GM12801 (cell line): Measurements from ENCODE around the gene TOP1.

Source experiments
- TF ChIP-seq, protein P1 (sequence below): IDR thresholded peaks from one replicate; pipeline ENCODE4 v1.5.1; 2011; ENCODE audit warnings: control low read depth; ENCODE audit not compliant: insufficient read length; ENCODE audit errors: extremely low read depth

TOP1 gene

DNA sequence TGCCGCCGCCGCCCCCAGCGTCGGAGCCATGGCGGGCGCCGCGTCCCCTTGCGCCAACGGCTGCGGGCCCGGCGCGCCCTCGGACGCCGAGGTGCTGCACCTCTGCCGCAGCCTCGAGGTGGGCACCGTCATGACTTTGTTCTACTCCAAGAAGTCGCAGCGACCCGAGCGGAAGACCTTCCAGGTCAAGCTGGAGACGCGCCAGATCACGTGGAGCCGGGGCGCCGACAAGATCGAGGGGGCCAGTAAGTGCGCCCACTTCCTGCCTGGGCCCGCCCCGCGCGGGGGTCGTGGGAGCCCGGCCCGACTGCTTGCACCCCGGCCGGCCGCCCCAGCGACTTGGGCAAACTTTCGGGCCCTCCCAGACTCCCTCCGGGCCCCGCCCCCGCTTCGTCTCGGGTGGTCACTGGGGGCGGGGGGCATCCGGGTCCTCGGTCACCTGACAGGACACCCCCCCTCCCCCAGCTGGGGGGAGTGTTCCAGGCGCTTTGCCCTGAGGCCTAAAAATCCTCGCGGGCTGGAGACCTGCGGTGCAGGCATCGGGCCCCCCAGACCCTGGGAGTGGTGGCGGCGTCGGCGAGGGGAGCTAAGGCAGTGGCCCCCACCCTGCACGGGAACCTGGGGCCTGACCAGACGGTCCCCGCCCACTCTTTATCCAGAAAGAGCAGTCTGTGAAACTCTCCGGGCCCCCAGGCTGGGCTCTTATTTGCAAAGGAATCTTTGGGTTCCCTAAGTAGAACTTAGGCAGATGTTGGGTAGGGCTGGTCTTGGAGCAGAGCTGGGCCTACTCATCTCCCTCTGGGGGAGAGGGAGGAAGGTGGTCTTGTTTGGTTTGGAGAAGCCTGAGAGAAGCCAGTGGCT lies 109.2 kb downstream of the TOP1 start:
- TF ChIP-seq, protein P1, sequence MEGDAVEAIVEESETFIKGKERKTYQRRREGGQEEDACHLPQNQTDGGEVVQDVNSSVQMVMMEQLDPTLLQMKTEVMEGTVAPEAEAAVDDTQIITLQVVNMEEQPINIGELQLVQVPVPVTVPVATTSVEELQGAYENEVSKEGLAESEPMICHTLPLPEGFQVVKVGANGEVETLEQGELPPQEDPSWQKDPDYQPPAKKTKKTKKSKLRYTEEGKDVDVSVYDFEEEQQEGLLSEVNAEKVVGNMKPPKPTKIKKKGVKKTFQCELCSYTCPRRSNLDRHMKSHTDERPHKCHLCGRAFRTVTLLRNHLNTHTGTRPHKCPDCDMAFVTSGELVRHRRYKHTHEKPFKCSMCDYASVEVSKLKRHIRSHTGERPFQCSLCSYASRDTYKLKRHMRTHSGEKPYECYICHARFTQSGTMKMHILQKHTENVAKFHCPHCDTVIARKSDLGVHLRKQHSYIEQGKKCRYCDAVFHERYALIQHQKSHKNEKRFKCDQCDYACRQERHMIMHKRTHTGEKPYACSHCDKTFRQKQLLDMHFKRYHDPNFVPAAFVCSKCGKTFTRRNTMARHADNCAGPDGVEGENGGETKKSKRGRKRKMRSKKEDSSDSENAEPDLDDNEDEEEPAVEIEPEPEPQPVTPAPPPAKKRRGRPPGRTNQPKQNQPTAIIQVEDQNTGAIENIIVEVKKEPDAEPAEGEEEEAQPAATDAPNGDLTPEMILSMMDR = no peak

DNA sequence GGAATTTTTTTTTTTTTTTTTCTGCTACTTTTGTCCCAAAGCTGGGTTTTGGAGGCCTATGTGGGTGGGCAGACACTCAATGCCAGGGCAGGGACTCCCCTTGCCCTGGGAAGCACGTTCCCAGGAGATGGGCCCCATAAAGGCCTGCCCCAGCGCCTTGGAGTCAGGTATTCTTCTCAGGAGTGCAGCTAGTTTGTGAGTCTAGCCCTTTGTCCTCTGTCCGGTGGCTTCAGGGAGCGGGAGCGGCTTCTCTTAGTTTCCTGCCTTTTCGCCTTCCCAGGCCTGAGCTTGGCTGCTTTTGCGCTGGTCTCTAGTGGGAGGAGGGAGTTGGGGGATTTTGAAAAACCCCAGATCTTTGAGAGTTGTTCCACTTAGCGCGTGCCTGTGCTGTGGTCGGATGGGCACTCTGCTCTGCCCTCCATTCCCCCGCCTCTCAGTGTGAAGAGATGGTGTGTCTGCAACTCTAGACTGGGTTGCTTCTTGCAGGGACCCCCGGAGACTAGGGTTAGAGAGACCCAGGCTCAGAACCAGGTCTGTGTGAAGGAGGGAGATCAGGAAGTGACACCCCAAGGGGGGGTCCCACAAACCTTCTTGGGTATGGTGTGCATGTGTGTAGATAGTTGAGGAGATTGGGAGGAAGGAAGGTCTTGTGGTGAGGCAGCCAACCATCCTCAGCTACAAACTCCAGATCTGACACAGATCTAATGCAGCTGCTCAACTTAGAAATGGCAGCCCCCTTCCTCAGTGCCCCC lies 110.0 kb downstream of the TOP1 start:
- TF ChIP-seq, protein P1 = no peak

DNA sequence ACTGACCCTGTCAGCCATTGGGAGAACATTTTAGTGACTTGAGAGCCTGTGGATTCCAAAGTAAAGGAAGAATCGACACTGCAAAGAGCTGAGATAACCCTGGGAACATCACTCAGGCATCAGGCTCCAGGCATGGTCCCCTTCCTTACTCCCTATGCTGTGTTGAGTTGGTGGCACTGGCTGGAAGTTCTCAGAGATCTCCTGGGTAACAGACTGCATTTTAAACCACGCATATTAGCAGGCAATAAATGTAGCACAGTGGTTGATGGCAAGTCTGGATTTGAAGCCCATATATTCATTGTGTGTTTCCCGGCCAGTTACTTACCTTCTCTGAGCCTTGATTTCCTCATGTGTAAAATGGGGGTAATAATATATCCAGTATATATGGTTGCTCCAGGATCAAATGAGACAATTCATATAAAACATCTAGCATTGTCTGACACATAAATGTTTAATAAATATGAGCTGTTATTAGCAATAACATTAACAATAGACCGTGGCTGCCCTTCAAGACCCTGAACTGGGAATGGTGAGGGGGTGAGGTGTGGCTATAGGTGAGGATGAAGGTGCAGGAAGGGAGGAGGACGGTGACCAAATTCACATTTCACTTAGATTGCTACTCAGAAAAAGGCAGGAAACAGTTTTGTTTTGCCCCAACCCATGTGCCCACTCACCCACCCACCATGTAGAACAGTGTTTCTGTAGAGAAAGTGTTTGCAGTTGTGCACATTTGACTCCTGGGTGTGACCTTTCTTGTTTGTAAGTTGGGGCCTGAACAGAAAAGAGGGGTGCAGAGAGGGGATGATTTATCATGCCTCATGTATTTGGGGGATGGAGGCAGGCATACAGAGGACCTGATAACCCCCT lies 110.8 kb downstream of the TOP1 start:
- TF ChIP-seq, protein P1 = no peak

DNA sequence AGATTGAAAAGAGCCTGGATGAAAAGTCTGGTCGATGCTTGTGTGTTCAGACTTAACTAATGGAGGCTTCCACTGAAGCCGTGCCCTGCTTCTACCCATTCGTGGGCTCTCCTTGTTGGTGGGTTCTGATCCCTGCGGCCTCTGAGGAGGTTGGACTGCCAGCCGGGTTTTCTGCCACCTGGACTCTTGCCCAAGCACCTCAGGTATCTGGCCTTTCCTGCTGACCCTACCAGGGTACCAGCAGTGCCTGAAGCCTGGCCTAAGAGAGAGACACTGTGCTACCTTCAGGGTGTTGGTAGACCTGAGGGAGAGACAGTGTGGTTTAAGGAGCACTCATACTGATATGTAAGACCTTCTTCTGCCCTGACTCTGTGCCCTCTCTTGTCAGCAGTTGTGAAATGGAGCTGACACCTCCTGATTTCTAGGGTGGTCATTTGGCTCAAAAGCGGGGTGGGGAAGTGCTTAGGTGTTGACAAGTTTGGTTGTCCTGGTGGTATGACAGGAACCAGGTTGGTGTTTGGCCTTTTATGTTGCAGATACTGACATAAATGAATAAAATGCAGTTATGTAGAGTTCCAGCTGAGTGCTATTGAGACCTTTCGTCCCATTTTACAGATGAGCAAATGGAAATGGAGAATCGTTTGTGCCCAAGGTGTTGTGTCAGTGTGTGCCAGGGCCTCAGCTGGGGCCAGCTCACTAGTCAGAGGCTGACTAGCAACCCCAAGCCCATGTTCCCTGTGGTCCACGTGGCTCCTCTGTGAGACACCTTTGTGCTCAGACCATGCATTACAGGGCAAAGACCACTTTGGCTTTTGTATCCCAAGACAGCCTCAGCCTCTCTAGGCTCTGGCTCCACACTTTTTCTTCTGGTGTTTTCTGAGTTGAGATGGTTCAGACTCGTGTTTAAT lies 111.9 kb downstream of the TOP1 start:
- TF ChIP-seq, protein P1 = no peak

DNA sequence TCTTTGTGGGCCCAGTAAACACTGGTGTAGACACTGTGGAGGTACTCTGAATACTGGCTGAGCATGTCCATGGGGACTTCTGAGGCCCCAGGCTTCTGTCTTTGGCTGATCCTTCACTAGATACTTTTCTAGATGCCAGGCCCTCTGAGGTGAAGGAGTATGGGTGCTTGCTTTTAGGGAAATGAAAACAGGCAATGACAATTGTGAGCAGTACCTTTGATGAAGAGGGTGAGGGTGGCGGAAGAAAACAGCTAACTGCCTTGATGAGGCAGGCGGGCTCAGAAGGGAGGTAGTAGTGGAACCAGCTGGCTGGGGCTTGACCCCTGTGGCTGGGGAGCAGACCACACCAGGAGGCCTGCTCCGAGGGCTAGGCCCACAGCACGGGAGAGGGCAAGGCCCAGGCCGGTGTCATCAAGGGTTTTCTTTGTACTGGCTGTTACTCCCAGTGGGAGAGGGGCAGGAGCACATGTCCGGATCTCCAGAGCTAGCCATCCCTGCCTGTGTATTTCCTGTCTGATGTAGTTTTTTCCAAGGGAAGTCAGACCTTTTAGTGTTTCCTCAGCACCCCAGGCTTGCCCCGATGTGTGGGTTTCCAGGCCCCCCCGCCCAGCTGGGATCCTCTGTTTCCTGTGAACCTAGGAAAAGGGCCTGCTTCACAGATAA lies 112.7 kb downstream of the TOP1 start:
- TF ChIP-seq, protein P1 = no peak

DNA sequence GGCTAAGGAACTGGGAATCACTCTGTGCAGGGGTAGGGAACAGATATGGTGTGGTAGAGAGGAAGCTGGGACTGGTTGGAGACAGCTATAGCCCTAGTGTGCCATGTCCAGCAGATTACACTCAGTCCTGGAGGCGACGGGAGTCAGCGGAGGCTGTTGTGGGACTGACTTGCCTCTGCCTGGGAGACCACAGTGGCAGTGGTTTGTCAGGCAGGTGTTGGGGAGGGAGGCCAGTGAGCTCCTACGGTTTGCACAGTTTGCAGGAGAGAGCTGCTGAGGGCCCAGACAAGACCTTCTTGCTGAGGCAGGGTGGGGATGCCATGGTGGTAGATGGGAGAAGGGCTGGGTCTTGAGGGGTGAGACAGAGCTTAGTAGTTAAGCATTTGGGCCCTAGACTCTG lies 113.6 kb downstream of the TOP1 start:
- TF ChIP-seq, protein P1 = no peak
